NB4 (cell line): ENCODE measurements around the gene TMBIM6.

Source experiments
- DNase-seq: peaks from one replicate; pipeline ENCODE4 v3.0.0; 2010; ENCODE audit warnings: low read depth
- H3K4me3 ChIP-seq: one replicate; pipeline ENCODE4 v1.5.1; 2011; ENCODE audit warnings: mild to moderate bottlenecking, low read depth, low read length, moderate library complexity
- CTCF ChIP-seq: IDR thresholded peaks from one replicate; pipeline ENCODE4 v1.5.1; 2012; ENCODE audit warnings: low read depth, low read length
- MAX ChIP-seq: IDR thresholded peaks from 2 replicates; pipeline ENCODE4 v1.6.1; 2011; ENCODE audit warnings: low read depth, low read length
- MYC ChIP-seq: IDR thresholded peaks from 2 replicates; pipeline ENCODE4 v1.6.1; 2011; ENCODE audit warnings: low read depth, low read length
- POLR2A ChIP-seq: IDR thresholded peaks from 2 replicates; pipeline ENCODE4 v1.6.1; 2011; ENCODE audit warnings: mild to moderate bottlenecking; ENCODE audit not compliant: insufficient read length; ENCODE audit errors: extremely low read depth

The TMBIM6 gene

GRCh38 chr12:49790741-49791555, 49.6 kb downstream of the TMBIM6 start:
- TF ChIP-seq CTCF (no peak), MAX (no peak), MYC (no peak), POLR2A (no peak)
- DNase-seq: no peak

GRCh38 chr12:49791700-49792099, 50.3 kb downstream of the TMBIM6 start:
- TF ChIP-seq CTCF (no peak), MYC (no peak), MAX (no peak), POLR2A (no peak)
- H3K4me3 ChIP-seq: no peak overlapping the region
- no peak for DNase-seq

More at GRCh38 chr12:49790741-49791555, 49.6 kb downstream of the TMBIM6 start:
- no peak overlapping the region for H3K4me3 ChIP-seq

- DNase-seq: no peak
- H3K4me3 ChIP-seq: no peak overlapping the region
- TF ChIP-seq MAX (no peak), CTCF (no peak), MYC (no peak), POLR2A (no peak)
Observed at GRCh38 chr12:49792181-49792970, 51.0 kb downstream of the TMBIM6 start.

GRCh38 chr12:49792976-49793580, 51.7 kb downstream of the TMBIM6 start:
- no peak for DNase-seq
- no peak for TF ChIP-seq MAX
- TF ChIP-seq POLR2A: no peak
- TF ChIP-seq CTCF: no peak
- TF ChIP-seq MYC: no peak
- H3K4me3 ChIP-seq: no peak overlapping the region

GRCh38 chr12:49793620-49794019, 52.3 kb downstream of the TMBIM6 start:
- DNase-seq: no peak
- TF ChIP-seq POLR2A (no peak), MYC (no peak), CTCF (no peak), MAX (no peak)

More at GRCh38 chr12:49793620-49794019, 52.3 kb downstream of the TMBIM6 start:
- H3K4me3 ChIP-seq: no peak overlapping the region
